H9 (cell line): ENCODE results near the gene TAS2R40. TPM values are rescaled to one million over a fixed set of nuclear protein-coding genes. Genes with fewer than 3 reads are reported as not detected.

Experiments used
- DNase-seq: peaks from one replicate; pipeline ENCODE4 v3.0.0-alpha.2; 2017
- H2AFZ ChIP-seq: one replicate; pipeline ENCODE4 v1.6.1; 2013; ENCODE audit warnings: mild to moderate bottlenecking, low read length, control low read depth, moderate library complexity
- H2AK5ac ChIP-seq: 2 replicates; pipeline ENCODE4 v1.6.1; 2013; ENCODE audit warnings: low read length, control low read depth, mixed read lengths; ENCODE audit not compliant: insufficient read length
- H2BK120ac ChIP-seq: one replicate; pipeline ENCODE4 v1.6.1; 2013; ENCODE audit warnings: low read depth, mild to moderate bottlenecking, low read length, control low read depth, inconsistent platforms; ENCODE audit not compliant: poor library complexity, severe bottlenecking
- H2BK12ac ChIP-seq: 2 replicates; pipeline ENCODE4 v1.6.1; 2013; ENCODE audit warnings: low read length, control low read depth, mixed read lengths, low read depth; ENCODE audit not compliant: insufficient read length
- H2BK15ac ChIP-seq: 2 replicates; pipeline ENCODE4 v1.6.1; 2013; ENCODE audit warnings: low read depth, low read length, control low read depth
- H2BK20ac ChIP-seq: one replicate; pipeline ENCODE4 v1.6.1; 2013; ENCODE audit warnings: low read depth, mild to moderate bottlenecking, low read length, control low read depth, inconsistent platforms; ENCODE audit not compliant: poor library complexity, severe bottlenecking
- H2BK5ac ChIP-seq: 2 replicates; pipeline ENCODE4 v1.6.1; 2013; ENCODE audit warnings: low read length, control low read depth, mixed read lengths; ENCODE audit not compliant: insufficient read length
- H3K14ac ChIP-seq: 2 replicates; pipeline ENCODE4 v1.6.1; 2013; ENCODE audit warnings: low read length, control low read depth; ENCODE audit not compliant: insufficient read depth
- H3K18ac ChIP-seq: 2 replicates; pipeline ENCODE4 v1.6.1; 2013; ENCODE audit warnings: low read depth, mild to moderate bottlenecking, mixed read lengths, low read length, control low read depth; ENCODE audit not compliant: insufficient read length
- H3K23ac ChIP-seq: 2 replicates; pipeline ENCODE4 v1.6.1; 2013; ENCODE audit warnings: low read length, control low read depth, mixed read lengths, low read depth; ENCODE audit not compliant: insufficient read length
- H3K23me2 ChIP-seq: 2 replicates; pipeline ENCODE4 v1.6.1; 2013; ENCODE audit warnings: low read depth, mild to moderate bottlenecking, mixed read lengths, low read length, control low read depth; ENCODE audit not compliant: insufficient read length, poor library complexity, severe bottlenecking
- H3K27ac ChIP-seq: 2 replicates; pipeline ENCODE4 v1.5.1; 2013; ENCODE audit warnings: low read length, control low read depth, mixed read lengths, low read depth; ENCODE audit not compliant: insufficient read length
- H3K27me3 ChIP-seq: 2 replicates; pipeline ENCODE4 v1.6.1; 2013; ENCODE audit warnings: low read length, control low read depth, inconsistent platforms; ENCODE audit not compliant: insufficient read depth
- H3K4ac ChIP-seq: 2 replicates; pipeline ENCODE4 v1.6.1; 2013; ENCODE audit warnings: low read depth, mild to moderate bottlenecking, control low read depth, inconsistent platforms, low read length, moderate library complexity
- H3K4me1 ChIP-seq: 2 replicates; pipeline ENCODE4 v1.6.1; 2013; ENCODE audit warnings: low read length, control low read depth, inconsistent platforms; ENCODE audit not compliant: insufficient read depth
- H3K4me2 ChIP-seq: 2 replicates; pipeline ENCODE4 v1.6.1; 2013; ENCODE audit warnings: low read length, control low read depth, mixed read lengths; ENCODE audit not compliant: insufficient read length, insufficient read depth
- H3K56ac ChIP-seq: 2 replicates; pipeline ENCODE4 v1.6.1; 2013; ENCODE audit warnings: low read depth, mild to moderate bottlenecking, mixed read lengths, low read length, control low read depth; ENCODE audit not compliant: insufficient read length
- H3K79me1 ChIP-seq: 2 replicates; pipeline ENCODE4 v1.6.1; 2013; ENCODE audit warnings: low read depth, mild to moderate bottlenecking, moderate library complexity, low read length, control low read depth, inconsistent platforms; ENCODE audit not compliant: insufficient read depth, poor library complexity, severe bottlenecking
- H3K79me2 ChIP-seq: 2 replicates; pipeline ENCODE4 v1.6.1; 2013; ENCODE audit warnings: low read length, control low read depth, inconsistent platforms; ENCODE audit not compliant: insufficient read depth
- H3K9ac ChIP-seq: 2 replicates; pipeline ENCODE4 v1.6.1; 2013; ENCODE audit warnings: low read length, control low read depth, mixed read lengths; ENCODE audit not compliant: insufficient read length; ENCODE audit errors: extremely low read depth
- H3K9me3 ChIP-seq: one replicate; pipeline ENCODE4 v1.6.1; 2013; ENCODE audit warnings: low read depth, low read length, inconsistent platforms; ENCODE audit not compliant: control insufficient read depth
- H3T11ph ChIP-seq: one replicate; pipeline ENCODE4 v1.6.1; 2013; ENCODE audit warnings: mild to moderate bottlenecking, low read length, control low read depth, inconsistent platforms
- H4K20me1 ChIP-seq: one replicate; pipeline ENCODE4 v1.6.1; 2013; ENCODE audit not compliant: control insufficient read depth, insufficient read length, insufficient read depth
- H4K5ac ChIP-seq: 2 replicates; pipeline ENCODE4 v1.6.1; 2013; ENCODE audit warnings: low read depth, mild to moderate bottlenecking, mixed read lengths, low read length, control low read depth; ENCODE audit not compliant: insufficient read length
- H4K8ac ChIP-seq: replicated peaks from 2 replicates; pipeline ENCODE4 v1.6.1; 2013; ENCODE audit warnings: low read length, control low read depth, mixed read lengths, low read depth; ENCODE audit not compliant: insufficient read length
- H4K91ac ChIP-seq: 2 replicates; pipeline ENCODE4 v1.6.1; 2013; ENCODE audit warnings: low read depth, mild to moderate bottlenecking, moderate library complexity, mixed read lengths, low read length, control low read depth; ENCODE audit not compliant: insufficient read length
- H3K27ac Mint-ChIP-seq, 3 experiments: 2 replicates in 2 of 3; 3 replicates in 1 of 3; pipeline ENCODE4 v1.8.0; 2020 to 2021; ENCODE audit warnings: mixed read lengths in 3 of 3, mild to moderate bottlenecking in 1 of 3, moderate library complexity in 1 of 3
- H3K27me3 Mint-ChIP-seq: 2 replicates; pipeline ENCODE4 v1.8.0; 2021; ENCODE audit warnings: low read depth, mild to moderate bottlenecking, moderate library complexity, mixed read lengths
- H3K36me3 Mint-ChIP-seq, 3 experiments: 2 replicates in 2 of 3; 3 replicates in 1 of 3; pipeline ENCODE4 v1.8.0; 2020 to 2021; ENCODE audit warnings: low read depth in 3 of 3, mixed read lengths in 3 of 3; ENCODE audit not compliant: insufficient read depth in 1 of 3
- H3K4me1 Mint-ChIP-seq, 2 experiments: 2 replicates each; pipeline ENCODE4 v1.8.0; 2020; ENCODE audit warnings: mixed read lengths in 2 of 2
- H3K4me3 Mint-ChIP-seq, 2 experiments: 2 replicates in 1 of 2; 3 replicates in 1 of 2; pipeline ENCODE4 v1.8.0; 2020 to 2021; ENCODE audit warnings: mild to moderate bottlenecking in 2 of 2, mixed read lengths in 2 of 2, moderate library complexity in 1 of 2
- H3K9me3 Mint-ChIP-seq, 2 experiments: 2 replicates in 1 of 2; 3 replicates in 1 of 2; pipeline ENCODE4 v1.8.0; 2020; ENCODE audit warnings: mild to moderate bottlenecking in 2 of 2, mixed read lengths in 2 of 2, moderate library complexity in 1 of 2
- CTCF ChIP-seq: fragments of 200-600 bp; sonication (generic); conservative IDR thresholded peaks from 3 replicates; pipeline ENCODE4 v1.8.0; 2021; ENCODE audit warnings: antibody characterized with exemption, mild to moderate bottlenecking
- WGBS: extraction: QIAGEN DNeasy Blood & Tissue Kit; methylation state at CpG from one replicate; pipeline ENCODE4 v1.1.7; 2013; ENCODE audit warnings: missing lambda C conversion rate, low lambda C conversion rate, mixed read lengths; ENCODE audit not compliant: insufficient read length; ENCODE audit errors: extremely low coverage; 5-methylcytosine and 5-hydroxymethylcytosine counted together
- total RNA-seq: library from RNA; stranded (reverse); gene quantifications from 2 replicates; pipeline ENCODE4 v1.2.1, GENCODE V29; 2021

TAS2R40 gene
- total RNA-seq, 1 experiment from 2014 or later, result not detected

- no peaks in the 10 kb centered on the region for H3K9me3 ChIP-seq
- H4K8ac ChIP-seq, result no peak overlapping the region
- H2BK5ac ChIP-seq, result no peak overlapping the region
- no peak overlapping the region for H3K4me3 Mint-ChIP-seq
- H3K14ac ChIP-seq, result no peak overlapping the region
- H3K4me1 ChIP-seq, result no peaks in the 10 kb centered on the region
- H3K9ac ChIP-seq, result no peak overlapping the region
- WGBS, result no CpG with 5 or more reads among the region's 4 CpGs
- H3K27ac ChIP-seq, result no peak overlapping the region
- H3K79me2 ChIP-seq, result no peaks in the 10 kb centered on the region
- no peaks in the 10 kb centered on the region for H3K27me3 ChIP-seq
- H2BK120ac ChIP-seq, result no peak overlapping the region
- H3K23ac ChIP-seq, result no peak overlapping the region
- H2AK5ac ChIP-seq, result no peak overlapping the region
- H3K4me1 Mint-ChIP-seq, result 0 out of 4 replicates have a peak, but pooled peaks cover 0 to 3% of the 10 kb centered on the region in 2 experiments
- H3K79me1 ChIP-seq, result no peaks in the 10 kb centered on the region
- no peak overlapping the region for H2BK20ac ChIP-seq
- H3K4ac ChIP-seq, result no peak overlapping the region
- no peak overlapping the region for H3K4me2 ChIP-seq
- H3T11ph ChIP-seq, result no peak overlapping the region
- no peak overlapping the region for H3K56ac ChIP-seq
- no peak overlapping the region for H4K5ac ChIP-seq
- no peaks in the 10 kb centered on the region for H4K20me1 ChIP-seq
- no peak for DNase-seq
- no peak overlapping the region for H3K27ac Mint-ChIP-seq
- H2BK15ac ChIP-seq, result no peak overlapping the region
- no peaks in the 10 kb centered on the region; the same call in 1 of the 2 replicates for H3K27me3 Mint-ChIP-seq
- H2AFZ ChIP-seq, result no peak overlapping the region
- H3K18ac ChIP-seq, result no peak overlapping the region
- H3K9me3 Mint-ChIP-seq, result peaks cover 0 to 3% of the 10 kb centered on the region in 2 experiments; a peak in 2 of 5 replicates
- H3K36me3 Mint-ChIP-seq, result no peaks in the 10 kb centered on the region
- H3K23me2 ChIP-seq, result no peaks in the 10 kb centered on the region
- TF ChIP-seq CTCF, result no peak
- no peak overlapping the region for H4K91ac ChIP-seq
- no peak overlapping the region for H2BK12ac ChIP-seq
These were observed 22.8 kb upstream of the TAS2R40 start for GRCh38 chr7:143199040-143199439.
